Smooth muscle cell (in vitro differentiated cells): Measurements from ENCODE around the gene TMEM163. TPM values are rescaled to one million over a fixed set of nuclear protein-coding genes. Genes with fewer than 3 reads are reported as not detected.

Source experiments
- DNase-seq: peaks from one replicate; lab custom pipeline; 2025; ENCODE audit not compliant: unreplicated experiment; lab: John Stamatoyannopoulos, UW
- H2AFZ ChIP-seq: fragments of 200-600 bp; sonication (generic); 2 replicates; pipeline ENCODE4 v1.6.0; 2016; ENCODE audit warnings: antibody characterized with exemption, low read depth, mild to moderate bottlenecking
- H3F3A ChIP-seq: fragments of 200-600 bp; sonication (generic); 2 replicates; pipeline ENCODE4 v1.6.0; 2017; ENCODE audit warnings: antibody characterized with exemption, low read depth
- H3K27ac ChIP-seq: fragments of 200-600 bp; sonication (generic); 2 replicates; pipeline ENCODE4 v1.5.1; 2016; ENCODE audit warnings: low read depth, mild to moderate bottlenecking
- H3K27me3 ChIP-seq: fragments of 200-600 bp; sonication (generic); 2 replicates; pipeline ENCODE4 v1.6.1; 2016; ENCODE audit warnings: low read depth, mild to moderate bottlenecking
- H3K36me3 ChIP-seq: fragments of 200-600 bp; sonication (generic); 2 replicates; pipeline ENCODE4 v1.5.1; 2016; ENCODE audit warnings: low read depth
- H3K4me1 ChIP-seq: fragments of 200-600 bp; sonication (generic); 2 replicates; pipeline ENCODE4 v1.5.1; 2016; ENCODE audit warnings: low read depth
- H3K4me2 ChIP-seq: fragments of 200-600 bp; sonication (generic); 2 replicates; pipeline ENCODE4 v1.6.0; 2016; ENCODE audit warnings: mild to moderate bottlenecking
- H3K4me3 ChIP-seq: fragments of 200-600 bp; sonication (generic); 2 replicates; pipeline ENCODE4 v1.5.1; 2016; ENCODE audit warnings: mild to moderate bottlenecking
- H3K79me2 ChIP-seq: fragments of 200-600 bp; sonication (generic); 2 replicates; pipeline ENCODE4 v1.6.0; 2016; ENCODE audit warnings: low read depth, mild to moderate bottlenecking
- H3K9ac ChIP-seq: fragments of 200-600 bp; sonication (generic); 2 replicates; pipeline ENCODE4 v1.6.0; 2016; ENCODE audit warnings: low read depth
- H3K9me3 ChIP-seq: fragments of 200-600 bp; sonication (generic); replicated peaks from 2 replicates; pipeline ENCODE4 v1.5.1; 2016; ENCODE audit warnings: low read depth
- H4K20me1 ChIP-seq: fragments of 200-600 bp; sonication (generic); 2 replicates; pipeline ENCODE4 v1.6.0; 2016; ENCODE audit warnings: low read depth
- WGBS: methylation state at CpG from one replicate; pipeline ENCODE4 v1.1.7; 2016; ENCODE audit warnings: low lambda C conversion rate; 5-methylcytosine and 5-hydroxymethylcytosine counted together
- polyA plus RNA-seq: library from polyadenylated mRNA; unstranded; fragments of >200 nt; fragmentation: Nextera tagmentation; extraction: Ambion mirVana; gene quantifications from 2 replicates; pipeline ENCODE4 v1.2.1, GENCODE V29; 2016
- total RNA-seq: library from RNA; depleted of rRNA; stranded (reverse); fragments of >200 nt; gene quantifications from 2 replicates; pipeline ENCODE4 v1.2.3, GENCODE V29; 2014
- TF ChIP-seq, protein P1 (sequence below): fragments of 200-600 bp; sonication (generic); IDR thresholded peaks from 2 replicates; pipeline ENCODE4 v1.5.1; 2017; ENCODE audit warnings: borderline replicate concordance, mild to moderate bottlenecking, antibody characterized with exemption; ENCODE audit not compliant: insufficient read depth, poor library complexity, severe bottlenecking

The TMEM163 gene
- total and polyA plus RNA-seq, 2 experiments from 2014 or later = 0.31 TPM; not detected in 1

GRCh38 chr2:134667081-134667480 is 51.7 kb downstream of the TMEM163 start:
- no peak overlapping the region for H2AFZ ChIP-seq
- no peak for DNase-seq
- H3F3A ChIP-seq = no peaks in the 10 kb centered on the region
- no peaks in the 10 kb centered on the region for H4K20me1 ChIP-seq
- WGBS = 96% methylated on average over 4 of the region's 4 CpGs
- no peak overlapping the region for H3K4me2 ChIP-seq
- no peak overlapping the region for H3K9ac ChIP-seq
- no peaks in the 10 kb centered on the region for H3K79me2 ChIP-seq
- H3K36me3 ChIP-seq = no peaks in the 10 kb centered on the region
- H3K27me3 ChIP-seq = peaks cover 71% of the 10 kb centered on the region
- no peaks in the 10 kb centered on the region for H3K4me1 ChIP-seq
- TF ChIP-seq, protein P1, sequence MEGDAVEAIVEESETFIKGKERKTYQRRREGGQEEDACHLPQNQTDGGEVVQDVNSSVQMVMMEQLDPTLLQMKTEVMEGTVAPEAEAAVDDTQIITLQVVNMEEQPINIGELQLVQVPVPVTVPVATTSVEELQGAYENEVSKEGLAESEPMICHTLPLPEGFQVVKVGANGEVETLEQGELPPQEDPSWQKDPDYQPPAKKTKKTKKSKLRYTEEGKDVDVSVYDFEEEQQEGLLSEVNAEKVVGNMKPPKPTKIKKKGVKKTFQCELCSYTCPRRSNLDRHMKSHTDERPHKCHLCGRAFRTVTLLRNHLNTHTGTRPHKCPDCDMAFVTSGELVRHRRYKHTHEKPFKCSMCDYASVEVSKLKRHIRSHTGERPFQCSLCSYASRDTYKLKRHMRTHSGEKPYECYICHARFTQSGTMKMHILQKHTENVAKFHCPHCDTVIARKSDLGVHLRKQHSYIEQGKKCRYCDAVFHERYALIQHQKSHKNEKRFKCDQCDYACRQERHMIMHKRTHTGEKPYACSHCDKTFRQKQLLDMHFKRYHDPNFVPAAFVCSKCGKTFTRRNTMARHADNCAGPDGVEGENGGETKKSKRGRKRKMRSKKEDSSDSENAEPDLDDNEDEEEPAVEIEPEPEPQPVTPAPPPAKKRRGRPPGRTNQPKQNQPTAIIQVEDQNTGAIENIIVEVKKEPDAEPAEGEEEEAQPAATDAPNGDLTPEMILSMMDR = no peak
- H3K27ac ChIP-seq = no peak overlapping the region
- no peak overlapping the region for H3K4me3 ChIP-seq
- H3K9me3 ChIP-seq = no peaks in the 10 kb centered on the region

DNA sequence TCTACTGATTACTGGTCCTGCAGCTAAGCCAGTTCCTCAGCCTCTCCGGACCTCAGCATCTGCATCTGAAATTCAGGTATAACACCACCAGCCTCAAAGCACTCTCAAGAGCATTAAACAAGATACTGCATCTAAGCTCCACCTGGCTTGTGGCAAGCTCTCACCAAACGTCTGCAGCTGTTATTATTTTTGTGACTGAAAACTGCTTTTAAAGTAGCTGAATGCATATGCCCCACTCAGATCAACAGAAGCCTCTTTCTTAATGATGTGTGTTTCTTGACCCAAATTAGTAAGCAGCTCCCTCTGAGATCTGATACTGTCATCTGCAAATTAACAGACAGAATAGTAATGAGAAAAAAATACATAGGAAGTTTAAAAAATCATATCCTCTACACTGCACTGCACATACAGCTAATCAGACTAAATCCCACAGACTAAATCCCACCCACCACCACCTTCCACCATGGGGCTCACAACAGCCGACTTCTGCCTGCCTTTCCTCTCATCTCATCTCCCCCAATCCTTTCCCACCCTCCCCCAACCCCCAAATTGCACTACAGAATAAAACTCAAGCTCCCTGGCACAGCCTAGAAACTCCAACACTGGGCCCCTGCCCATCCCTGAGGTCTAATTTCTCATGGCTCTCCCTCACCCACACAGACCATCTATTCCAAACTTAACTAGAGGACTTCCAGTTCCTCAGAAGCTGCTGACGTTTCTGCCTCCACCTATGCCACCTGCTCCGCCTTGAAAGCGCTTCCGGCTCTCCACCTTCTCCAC is 52.9 kb downstream of the TMEM163 start:
- Histone ChIP-seq H4K20me1 (no peaks in the 10 kb centered on the region), H3K9ac (no peak overlapping the region), H3K27me3 (peaks cover 63% of the 10 kb centered on the region), H3K27ac (no peak overlapping the region), H3F3A (no peaks in the 10 kb centered on the region), H3K4me3 (no peak overlapping the region), H3K79me2 (no peaks in the 10 kb centered on the region), H3K4me1 (no peaks in the 10 kb centered on the region), H2AFZ (no peak overlapping the region), H3K4me2 (no peak overlapping the region), H3K9me3 (no peaks in the 10 kb centered on the region), H3K36me3 (no peaks in the 10 kb centered on the region)
- TF ChIP-seq, protein P1 = no peak
- no peak for DNase-seq
- 89% methylated on average over 7 of the region's 7 CpGs for WGBS

- H3K9ac ChIP-seq = no peak overlapping the region
- H3K27ac ChIP-seq = no peak overlapping the region
- 85% methylated on average over 8 of the region's 8 CpGs for WGBS
- H3K4me3 ChIP-seq = no peak overlapping the region
- no peaks in the 10 kb centered on the region for H3K9me3 ChIP-seq
- H3K4me1 ChIP-seq = no peaks in the 10 kb centered on the region
- no peaks in the 10 kb centered on the region for H3K36me3 ChIP-seq
- DNase-seq = no peak
- TF ChIP-seq, protein P1 = no peak
- H2AFZ ChIP-seq = no peak overlapping the region
- no peaks in the 10 kb centered on the region for H3F3A ChIP-seq
- no peak overlapping the region for H3K4me2 ChIP-seq
- H3K27me3 ChIP-seq = peaks cover 42% of the 10 kb centered on the region
- H4K20me1 ChIP-seq = no peaks in the 10 kb centered on the region
- no peaks in the 10 kb centered on the region for H3K79me2 ChIP-seq
These were observed 55.0 kb downstream of the TMEM163 start for GRCh38 chr2:134663451-134664450.
